ENCODE results near the gene STYXL1.

STYXL1 gene

DNA sequence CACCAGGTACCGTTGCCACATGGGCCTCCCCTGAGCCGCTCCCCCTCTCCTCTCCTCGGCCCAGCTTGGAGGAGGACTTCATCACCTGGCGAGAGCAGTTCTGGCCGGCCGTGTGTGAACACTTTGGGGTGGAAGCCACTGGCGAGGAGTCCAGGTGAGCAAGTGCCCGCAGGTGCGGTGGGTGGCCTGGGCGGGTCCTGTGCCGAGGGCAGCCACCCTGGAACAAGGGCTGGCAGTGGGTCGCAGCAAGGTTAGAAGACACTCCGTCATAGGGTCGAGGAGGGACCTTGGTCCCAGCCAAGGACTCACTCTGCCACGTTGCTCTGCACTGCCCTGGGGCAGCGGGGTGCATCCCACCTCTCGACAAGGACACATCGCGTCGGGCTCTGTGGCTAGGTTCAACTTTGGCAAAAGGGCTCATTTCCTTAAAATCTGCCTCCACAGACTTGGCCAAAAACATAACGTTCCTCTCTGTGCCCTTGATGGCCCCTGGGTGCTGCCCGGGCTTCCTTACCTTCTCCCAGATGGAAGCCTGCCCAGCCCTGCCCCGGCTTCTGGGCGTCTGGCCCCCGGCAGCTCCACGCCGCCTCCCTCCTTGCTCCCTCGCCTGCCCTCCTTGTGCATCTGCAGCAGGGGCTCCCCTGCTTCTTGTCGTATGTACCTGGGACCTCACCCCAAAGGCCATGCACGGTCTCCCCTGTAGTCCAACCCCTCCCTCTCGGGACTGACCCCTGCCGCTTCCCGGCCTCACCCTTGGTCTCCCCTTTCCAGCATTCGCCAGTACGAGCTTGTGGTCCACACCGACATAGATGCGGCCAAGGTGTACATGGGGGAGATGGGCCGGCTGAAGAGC lies 66.1 kb downstream of the STYXL1 start:
- Histone ChIP-seq H3K36me3 (replicated peaks in 1 of 2; ENCODE audit: control insufficient read depth in 2 of 2, insufficient read depth in 2 of 2, low read length in 2 of 2) (peaks cover 41 to 87% of the 10 kb centered on the region in 2 donors), H3K4me1 (ENCODE audit: control insufficient read depth in 2 of 2, insufficient read depth in 1 of 2, low read depth in 1 of 2, low read length in 2 of 2) (no peaks in the 10 kb centered on the region), H2BK5ac (ENCODE audit: low read length) (peak overlapping the region; percentile 53), H2AFZ (ENCODE audit: low read length) (no peak overlapping the region), H3K4me3 (ENCODE audit: low read length in 2 of 2) (no peak overlapping the region), H3K4me2 (ENCODE audit: insufficient read depth, low read length, poor library complexity, severe bottlenecking) (no peak overlapping the region), H3K9me3 (replicated peaks in 1 of 2; ENCODE audit: control insufficient read depth in 2 of 2, insufficient read depth in 1 of 2, low read depth in 1 of 2, low read length in 2 of 2) (no peaks in the 10 kb centered on the region), H3K18ac (ENCODE audit: low read length) (peak overlapping the region; percentile 48), H3K9ac (ENCODE audit: low read depth, low read length, poor library complexity) (no peak overlapping the region), H3K27me3 (ENCODE audit: control insufficient read depth in 3 of 3, insufficient read depth in 3 of 3, low read depth in 1 of 3, low read length in 3 of 3) (no peaks in the 10 kb centered on the region), H3K4ac (ENCODE audit: low read length) (no peak overlapping the region), H2BK15ac (ENCODE audit: low read length) (peak overlapping the region; percentile 37), H2BK12ac (ENCODE audit: low read length) (no peak overlapping the region), H2BK120ac (ENCODE audit: low read depth, low read length) (no peak overlapping the region), H3K14ac (ENCODE audit: low read length) (no peak overlapping the region), H4K91ac (ENCODE audit: low read depth, low read length, poor library complexity) (no peak overlapping the region), H3K27ac (replicated peaks; ENCODE audit: low read length) (no peak overlapping the region), H4K8ac (ENCODE audit: low read depth, low read length) (no peak overlapping the region), H2AK5ac (ENCODE audit: low read depth, low read length) (no peak overlapping the region), H3K23ac (ENCODE audit: low read depth, low read length, poor library complexity) (no peak overlapping the region), H3K79me1 (ENCODE audit: low read depth, low read length) (peaks cover 2% of the 10 kb centered on the region)
- no peak for DNase-seq (ENCODE audit: low spot score)
- no CpG with 5 or more reads among the region's 38 CpGs for WGBS, 2 donors (ENCODE audit: extremely low coverage in 2 of 2, insufficient read length in 2 of 2, insufficient replicate concordance in 1 of 2)

- peaks cover 39 to 82% of the 10 kb centered on the region in 2 donors for H3K36me3 ChIP-seq (replicated peaks in 1 of 2; ENCODE audit: control insufficient read depth in 2 of 2, insufficient read depth in 2 of 2, low read length in 2 of 2)
- peak overlapping the region; percentile 12 for H4K91ac ChIP-seq (ENCODE audit: low read depth, low read length, poor library complexity)
- no CpG with 5 or more reads among the region's 12 CpGs for WGBS, 2 donors (ENCODE audit: extremely low coverage in 2 of 2, insufficient read length in 2 of 2, insufficient replicate concordance in 1 of 2)
- H2BK12ac ChIP-seq (ENCODE audit: low read length): no peak overlapping the region
- H2BK5ac ChIP-seq (ENCODE audit: low read length): peak overlapping the region; percentile 53
- no peaks in the 10 kb centered on the region for H3K9me3 ChIP-seq (replicated peaks in 1 of 2; ENCODE audit: control insufficient read depth in 2 of 2, insufficient read depth in 1 of 2, low read depth in 1 of 2, low read length in 2 of 2)
- H3K27me3 ChIP-seq (ENCODE audit: control insufficient read depth in 3 of 3, insufficient read depth in 3 of 3, low read depth in 1 of 3, low read length in 3 of 3): no peaks in the 10 kb centered on the region
- no peak overlapping the region for H3K4me3 ChIP-seq (ENCODE audit: low read length in 2 of 2)
- H2BK120ac ChIP-seq (ENCODE audit: low read depth, low read length): no peak overlapping the region
- DNase-seq (ENCODE audit: low spot score): no peak
- H2BK15ac ChIP-seq (ENCODE audit: low read length): no peak overlapping the region
- peaks cover 2% of the 10 kb centered on the region for H3K79me1 ChIP-seq (ENCODE audit: low read depth, low read length)
- no peak overlapping the region for H3K9ac ChIP-seq (ENCODE audit: low read depth, low read length, poor library complexity)
- no peak overlapping the region for H3K18ac ChIP-seq (ENCODE audit: low read length)
- no peak overlapping the region for H3K27ac ChIP-seq (replicated peaks; ENCODE audit: low read length)
- no peak overlapping the region for H2AK5ac ChIP-seq (ENCODE audit: low read depth, low read length)
- no peak overlapping the region for H3K4ac ChIP-seq (ENCODE audit: low read length)
- H3K14ac ChIP-seq (ENCODE audit: low read length): no peak overlapping the region
- H3K4me2 ChIP-seq (ENCODE audit: insufficient read depth, low read length, poor library complexity, severe bottlenecking): no peak overlapping the region
- no peak overlapping the region for H4K8ac ChIP-seq (ENCODE audit: low read depth, low read length)
- H2AFZ ChIP-seq (ENCODE audit: low read length): no peak overlapping the region
- H3K23ac ChIP-seq (ENCODE audit: low read depth, low read length, poor library complexity): no peak overlapping the region
- no peaks in the 10 kb centered on the region for H3K4me1 ChIP-seq (ENCODE audit: control insufficient read depth in 2 of 2, insufficient read depth in 1 of 2, low read depth in 1 of 2, low read length in 2 of 2)
Observed at GRCh38 chr7:75981203-75981452, 66.7 kb downstream of the STYXL1 start.

- Histone ChIP-seq H2BK15ac (ENCODE audit: low read length) (no peak overlapping the region), H3K23ac (ENCODE audit: low read depth, low read length, poor library complexity) (peak overlapping the region; percentile 55), H3K4me1 (ENCODE audit: control insufficient read depth in 2 of 2, insufficient read depth in 1 of 2, low read depth in 1 of 2, low read length in 2 of 2) (no peaks in the 10 kb centered on the region), H3K4me2 (ENCODE audit: insufficient read depth, low read length, poor library complexity, severe bottlenecking) (no peak overlapping the region), H3K9ac (ENCODE audit: low read depth, low read length, poor library complexity) (no peak overlapping the region), H2BK120ac (ENCODE audit: low read depth, low read length) (no peak overlapping the region), H3K79me1 (ENCODE audit: low read depth, low read length) (peaks cover 2% of the 10 kb centered on the region), H3K9me3 (replicated peaks in 1 of 2; ENCODE audit: control insufficient read depth in 2 of 2, insufficient read depth in 1 of 2, low read depth in 1 of 2, low read length in 2 of 2) (no peaks in the 10 kb centered on the region), H3K27me3 (ENCODE audit: control insufficient read depth in 3 of 3, insufficient read depth in 3 of 3, low read depth in 1 of 3, low read length in 3 of 3) (no peaks in the 10 kb centered on the region), H2AFZ (ENCODE audit: low read length) (no peak overlapping the region), H4K91ac (ENCODE audit: low read depth, low read length, poor library complexity) (peak overlapping the region; percentile 12), H4K8ac (ENCODE audit: low read depth, low read length) (no peak overlapping the region), H3K36me3 (replicated peaks in 1 of 2; ENCODE audit: control insufficient read depth in 2 of 2, insufficient read depth in 2 of 2, low read length in 2 of 2) (peaks cover 35 to 76% of the 10 kb centered on the region in 2 donors), H2AK5ac (ENCODE audit: low read depth, low read length) (no peak overlapping the region), H3K14ac (ENCODE audit: low read length) (peak overlapping the region; percentile 89), H3K4me3 (ENCODE audit: low read length in 2 of 2) (no peak overlapping the region), H3K4ac (ENCODE audit: low read length) (peak overlapping the region; percentile 37), H2BK12ac (ENCODE audit: low read length) (no peak overlapping the region), H3K27ac (replicated peaks; ENCODE audit: low read length) (no peak overlapping the region), H3K18ac (ENCODE audit: low read length) (no peak overlapping the region), H2BK5ac (ENCODE audit: low read length) (no peak overlapping the region)
- no peak for DNase-seq (ENCODE audit: low spot score)
- WGBS, 2 donors (ENCODE audit: extremely low coverage in 2 of 2, insufficient read length in 2 of 2, insufficient replicate concordance in 1 of 2): no CpG with 5 or more reads among the region's 29 CpGs
Observed at GRCh38 chr7:75980430-75981202, 67.2 kb downstream of the STYXL1 start.

DNA sequence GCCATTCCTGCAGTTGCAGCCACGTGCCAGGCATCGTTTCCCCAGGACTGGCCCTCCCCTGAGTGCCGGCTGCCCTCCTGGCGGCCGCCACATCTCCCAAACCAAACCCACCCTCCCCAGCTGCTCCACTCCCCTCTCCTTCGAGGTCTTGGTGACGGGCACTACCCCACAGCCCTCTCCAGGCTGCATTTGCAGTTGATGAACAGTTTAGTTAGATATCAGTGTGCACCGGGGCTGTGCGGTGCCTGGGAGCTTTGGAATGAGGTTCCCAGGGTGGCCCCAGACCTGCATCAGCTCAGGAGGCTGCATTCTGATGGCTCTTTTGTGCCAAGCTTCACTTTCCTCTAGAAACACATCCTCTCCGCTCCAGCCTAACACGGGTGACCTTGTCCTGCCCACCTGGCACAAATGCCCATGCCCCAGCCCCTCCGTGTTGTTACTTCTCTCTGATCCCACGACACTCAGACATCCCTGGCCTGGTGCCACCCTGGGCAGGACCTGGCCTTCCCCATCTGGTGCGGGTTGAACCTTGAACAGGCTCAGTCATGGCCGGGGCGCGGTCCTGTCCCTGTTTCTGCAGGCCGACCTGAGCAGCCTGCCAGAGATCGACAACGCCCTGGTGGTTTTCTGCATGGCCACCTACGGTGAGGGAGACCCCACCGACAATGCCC lies 67.9 kb downstream of the STYXL1 start:
- Histone ChIP-seq H3K4me2 (ENCODE audit: insufficient read depth, low read length, poor library complexity, severe bottlenecking) (no peak overlapping the region), H3K79me1 (ENCODE audit: low read depth, low read length) (peaks cover 2% of the 10 kb centered on the region), H3K4me3 (ENCODE audit: low read length in 2 of 2) (no peak overlapping the region), H2AFZ (ENCODE audit: low read length) (no peak overlapping the region), H3K18ac (ENCODE audit: low read length) (no peak overlapping the region), H3K9ac (ENCODE audit: low read depth, low read length, poor library complexity) (no peak overlapping the region), H3K4me1 (ENCODE audit: control insufficient read depth in 2 of 2, insufficient read depth in 1 of 2, low read depth in 1 of 2, low read length in 2 of 2) (no peaks in the 10 kb centered on the region), H3K36me3 (replicated peaks in 1 of 2; ENCODE audit: control insufficient read depth in 2 of 2, insufficient read depth in 2 of 2, low read length in 2 of 2) (peaks cover 35 to 69% of the 10 kb centered on the region in 2 donors), H3K14ac (ENCODE audit: low read length) (peak overlapping the region; percentile 89), H3K4ac (ENCODE audit: low read length) (no peak overlapping the region), H4K8ac (ENCODE audit: low read depth, low read length) (no peak overlapping the region), H2BK120ac (ENCODE audit: low read depth, low read length) (peak overlapping the region; percentile 28), H2BK12ac (ENCODE audit: low read length) (no peak overlapping the region), H3K27ac (replicated peaks; ENCODE audit: low read length) (no peak overlapping the region), H2AK5ac (ENCODE audit: low read depth, low read length) (no peak overlapping the region), H2BK5ac (ENCODE audit: low read length) (peak overlapping the region; percentile 53), H3K9me3 (replicated peaks in 1 of 2; ENCODE audit: control insufficient read depth in 2 of 2, insufficient read depth in 1 of 2, low read depth in 1 of 2, low read length in 2 of 2) (no peaks in the 10 kb centered on the region), H3K27me3 (ENCODE audit: control insufficient read depth in 3 of 3, insufficient read depth in 3 of 3, low read depth in 1 of 3, low read length in 3 of 3) (no peaks in the 10 kb centered on the region), H4K91ac (ENCODE audit: low read depth, low read length, poor library complexity) (no peak overlapping the region), H2BK15ac (ENCODE audit: low read length) (no peak overlapping the region), H3K23ac (ENCODE audit: low read depth, low read length, poor library complexity) (peak overlapping the region; percentile 48)
- WGBS, 2 donors (ENCODE audit: extremely low coverage in 2 of 2, insufficient read length in 2 of 2, insufficient replicate concordance in 1 of 2): no CpG with 5 or more reads among the region's 22 CpGs
- no peak for DNase-seq (ENCODE audit: low spot score)
